Measurements from ENCODE around the gene RAB29. TPM values are rescaled to one million over a fixed set of nuclear protein-coding genes. Genes with fewer than 3 reads are reported as not detected.

RAB29 gene
- total and polyA plus RNA-seq, 2 donors (not counting 1 experiment from before 2014, with no cell fraction given), result 51.7 to 61.4 TPM

DNA sequence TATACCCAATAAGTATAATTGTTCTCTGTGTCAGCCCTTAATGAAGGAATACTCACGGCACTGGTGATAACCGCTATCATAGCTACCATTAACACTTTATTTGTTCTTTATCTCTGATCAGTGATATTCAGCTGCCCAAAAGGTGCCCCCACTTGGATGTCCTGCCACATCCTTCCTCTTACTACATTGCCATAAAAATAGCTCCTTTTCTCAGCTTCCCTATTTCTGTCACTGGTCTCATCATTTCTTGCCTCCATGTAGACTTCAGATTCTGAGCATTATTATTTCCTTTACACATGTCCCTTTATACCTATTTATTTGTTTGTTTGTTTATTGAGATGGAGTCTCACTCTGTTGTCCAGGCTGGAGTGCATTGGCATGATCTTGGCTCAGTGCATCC, 2.7 kb upstream of the RAB29 start:
- no peaks in the 10 kb centered on the region for H3K27me3 Mint-ChIP-seq
- intact Hi-C loops (cut with micrococcal nuclease), result loop anchor here (10.0 kb wide), 1 partner anchor 653 kb away; the partner anchor contains the start of gene RBBP5
- ATAC-seq (ENCODE audit: low read depth), result no peak

DNA sequence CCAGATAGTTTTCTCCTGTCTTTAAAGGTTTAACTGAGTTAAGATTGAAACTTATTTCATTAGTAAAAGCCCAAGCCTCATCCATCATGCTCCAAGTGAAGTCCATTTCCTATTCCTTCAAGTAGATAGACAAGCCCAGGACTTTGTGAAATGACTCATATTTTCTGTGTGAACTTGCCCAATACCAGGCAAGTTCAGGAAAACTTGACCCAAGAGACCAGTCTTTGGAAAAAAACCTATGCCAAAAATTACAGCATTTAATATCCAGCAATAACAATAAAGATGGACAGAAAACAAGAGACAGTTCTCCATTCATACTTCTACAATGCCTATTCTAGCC, 405 bp upstream of the RAB29 start:
- ATAC-seq (ENCODE audit: low read depth) (no peak), DNase-seq (no peak)
- no peaks in the 10 kb centered on the region for H3K27me3 ChIP-seq (replicated peaks in 1 of 4; ENCODE audit: control extremely low read depth in 1 of 4, control insufficient read depth in 3 of 4, insufficient read depth in 4 of 4, low read length in 3 of 4)
- ChIA-PET CTCF (interaction anchor here (1.2 to 2.7 kb wide), 6 partner anchors 16 to 331 kb away, joined by 3 to 11 read pairs (median 6); no protein-coding TSS in a partner anchor), POLR2A (interaction anchor here (1.0 to 2.5 kb wide), 5 partner anchors 27 to 106 kb away, joined by 3 to 17 read pairs (median 5); partner anchors contain the start of genes NUCKS1 and PM20D1)
- Mint-ChIP-seq H3K9me3 (ENCODE audit: insufficient read depth) (no peaks in the 10 kb centered on the region), H3K4me1 (peaks cover 52% of the 10 kb centered on the region), H3K27me3 (no peaks in the 10 kb centered on the region), H3K27ac (peak overlapping the region; percentile 99), H3K4me3 (peak overlapping the region; percentile 98)
- peaks cover 1 to 17% of the 10 kb centered on the region in 2 experiments for H3K36me3 ChIP-seq (replicated peaks in 1 of 2; ENCODE audit: control extremely low read depth in 1 of 2, control insufficient read depth in 1 of 2, extremely low read depth in 1 of 2, insufficient read depth in 2 of 2, low read length in 1 of 2)
- H2AFZ ChIP-seq (ENCODE audit: insufficient read depth, low read depth, low read length, poor library complexity, severe bottlenecking), result peak overlapping the region; percentile 86
- peak overlapping the region; percentile 73 to 89 (median 86) for H3K4me3 ChIP-seq (ENCODE audit: control extremely low read depth in 1 of 5, extremely low read depth in 1 of 5, insufficient read depth in 1 of 5, low read depth in 2 of 5, low read length in 4 of 5)
- TF ChIP-seq, protein P1, sequence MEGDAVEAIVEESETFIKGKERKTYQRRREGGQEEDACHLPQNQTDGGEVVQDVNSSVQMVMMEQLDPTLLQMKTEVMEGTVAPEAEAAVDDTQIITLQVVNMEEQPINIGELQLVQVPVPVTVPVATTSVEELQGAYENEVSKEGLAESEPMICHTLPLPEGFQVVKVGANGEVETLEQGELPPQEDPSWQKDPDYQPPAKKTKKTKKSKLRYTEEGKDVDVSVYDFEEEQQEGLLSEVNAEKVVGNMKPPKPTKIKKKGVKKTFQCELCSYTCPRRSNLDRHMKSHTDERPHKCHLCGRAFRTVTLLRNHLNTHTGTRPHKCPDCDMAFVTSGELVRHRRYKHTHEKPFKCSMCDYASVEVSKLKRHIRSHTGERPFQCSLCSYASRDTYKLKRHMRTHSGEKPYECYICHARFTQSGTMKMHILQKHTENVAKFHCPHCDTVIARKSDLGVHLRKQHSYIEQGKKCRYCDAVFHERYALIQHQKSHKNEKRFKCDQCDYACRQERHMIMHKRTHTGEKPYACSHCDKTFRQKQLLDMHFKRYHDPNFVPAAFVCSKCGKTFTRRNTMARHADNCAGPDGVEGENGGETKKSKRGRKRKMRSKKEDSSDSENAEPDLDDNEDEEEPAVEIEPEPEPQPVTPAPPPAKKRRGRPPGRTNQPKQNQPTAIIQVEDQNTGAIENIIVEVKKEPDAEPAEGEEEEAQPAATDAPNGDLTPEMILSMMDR (IDR thresholded peaks at IDR 0.05), result no peak
- no peak for TF ChIP-seq EZH2 (IDR thresholded peaks at IDR 0.05; ENCODE audit: borderline replicate concordance, insufficient read depth, low read depth, low read length, poor library complexity, severe bottlenecking)
- H3K9ac ChIP-seq (ENCODE audit: low read length), result peak overlapping the region; percentile 96
- peaks cover 33% of the 10 kb centered on the region for H3K79me2 ChIP-seq (ENCODE audit: control insufficient read depth, insufficient read depth, low read length)
- intact Hi-C loops (cut with micrococcal nuclease), result loop anchor here (1.0 to 10.0 kb wide), 4 partner anchors 25 to 651 kb away; partner anchors contain the start of genes NUCKS1, PM20D1, RBBP5 and SLC41A1
- H3K4me1 ChIP-seq (ENCODE audit: control insufficient read depth in 2 of 2, insufficient read depth in 2 of 2, low read length in 2 of 2), result peaks cover 44 to 48% of the 10 kb centered on the region in 2 donors
- H4K20me1 ChIP-seq (ENCODE audit: control insufficient read depth, insufficient read depth, low read length, poor library complexity, severe bottlenecking), result no peaks in the 10 kb centered on the region
- peak overlapping the region; percentile 95 for H3K4me2 ChIP-seq (replicated peaks; ENCODE audit: low read depth, low read length, poor library complexity, severe bottlenecking)
- peaks cover 0 to 6% (median 0%) of the 10 kb centered on the region in 3 donors for H3K9me3 ChIP-seq (ENCODE audit: control extremely low read depth in 1 of 3, control insufficient read depth in 2 of 3, insufficient read depth in 1 of 3, low read length in 2 of 3)
- H3K27ac ChIP-seq (ENCODE audit: low read length in 2 of 2), result peak overlapping the region; percentile 93 to 96

More for the DNA sequence above, 2.7 kb upstream of the RAB29 start:
- H3K79me2 ChIP-seq (ENCODE audit: control insufficient read depth, insufficient read depth, low read length), result peaks cover 30% of the 10 kb centered on the region
- H4K20me1 ChIP-seq (ENCODE audit: control insufficient read depth, insufficient read depth, low read length, poor library complexity, severe bottlenecking), result no peaks in the 10 kb centered on the region
- H2AFZ ChIP-seq (ENCODE audit: insufficient read depth, low read depth, low read length, poor library complexity, severe bottlenecking), result no peak overlapping the region
- no peak overlapping the region for H3K27ac ChIP-seq (ENCODE audit: low read length in 2 of 2)
- peaks cover 0 to 3% of the 10 kb centered on the region in 2 experiments for H3K36me3 ChIP-seq (replicated peaks in 1 of 2; ENCODE audit: control extremely low read depth in 1 of 2, control insufficient read depth in 1 of 2, extremely low read depth in 1 of 2, insufficient read depth in 2 of 2, low read length in 1 of 2)
- no peaks in the 10 kb centered on the region for H3K27me3 ChIP-seq (replicated peaks in 1 of 4; ENCODE audit: control extremely low read depth in 1 of 4, control insufficient read depth in 3 of 4, insufficient read depth in 4 of 4, low read length in 3 of 4)
- Mint-ChIP-seq H3K4me1 (peaks cover 34% of the 10 kb centered on the region), H3K9me3 (ENCODE audit: insufficient read depth) (no peaks in the 10 kb centered on the region), H3K4me3 (no peak overlapping the region), H3K27ac (no peak overlapping the region)
- H3K4me3 ChIP-seq (ENCODE audit: control extremely low read depth in 1 of 5, extremely low read depth in 1 of 5, insufficient read depth in 1 of 5, low read depth in 2 of 5, low read length in 4 of 5), result no peak overlapping the region
- peaks cover 26 to 29% of the 10 kb centered on the region in 2 donors for H3K4me1 ChIP-seq (ENCODE audit: control insufficient read depth in 2 of 2, insufficient read depth in 2 of 2, low read length in 2 of 2)
- POLR2A ChIA-PET, result no interaction called here
- no peak for TF ChIP-seq EZH2 (IDR thresholded peaks at IDR 0.05; ENCODE audit: borderline replicate concordance, insufficient read depth, low read depth, low read length, poor library complexity, severe bottlenecking)
- TF ChIP-seq, protein P1 (IDR thresholded peaks at IDR 0.05), result no peak
- H3K9me3 ChIP-seq (ENCODE audit: control extremely low read depth in 1 of 3, control insufficient read depth in 2 of 3, insufficient read depth in 1 of 3, low read length in 2 of 3), result no peaks in the 10 kb centered on the region
- peak; percentile 33 for DNase-seq
- WGBS (ENCODE audit: insufficient coverage), result 0% methylated on average over 1 of the region's 2 CpGs
- H3K9ac ChIP-seq (ENCODE audit: low read length), result no peak overlapping the region
- CTCF ChIA-PET, result interaction anchor here (1.4 to 2.7 kb wide), 3 partner anchors 67 to 201 kb away, joined by 3 to 9 read pairs (median 3); no protein-coding TSS in a partner anchor
- peak overlapping the region; percentile 38 for H3K4me2 ChIP-seq (replicated peaks; ENCODE audit: low read depth, low read length, poor library complexity, severe bottlenecking)

All from B cell (primary cell).